Measurements from ENCODE around the gene COIL. TPM values are rescaled to one million over a fixed set of nuclear protein-coding genes. Genes with fewer than 3 reads are reported as not detected.
A peak's percentile ranks its signal among the peaks of the same experiment; 100 is the strongest.

Gene COIL
- total RNA-seq, 2 experiments from 2014 or later: 19.4 to 20.3 TPM

DNA sequence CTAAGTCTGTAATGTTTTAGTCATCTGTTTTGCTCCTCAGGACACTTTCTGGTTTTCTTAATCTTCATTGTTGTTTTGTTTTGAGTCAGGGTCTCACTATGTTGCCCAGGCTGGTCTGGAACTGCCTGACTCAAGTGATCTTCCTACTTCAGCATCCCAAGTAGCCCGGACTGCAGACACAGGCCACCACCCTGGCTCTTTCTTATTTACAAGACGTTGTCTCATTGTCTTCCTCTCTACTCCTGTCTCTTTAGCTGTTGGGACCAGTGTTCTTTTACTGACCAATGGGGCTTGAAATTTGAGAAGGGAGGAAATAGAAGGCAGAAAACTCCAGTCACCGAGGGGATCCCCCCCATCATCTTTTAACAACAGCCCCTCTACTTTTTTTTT lies 18.2 kb upstream of the COIL start:
- H3K36me3 Mint-ChIP-seq (ENCODE audit: low read depth): peaks cover 2% of the 10 kb centered on the region
- Histone ChIP-seq H3K27me3 (ENCODE audit: control insufficient read depth in 1 of 2, insufficient read depth in 2 of 2, low read length in 2 of 2) (no peaks in the 10 kb centered on the region), H3K4me1 (ENCODE audit: insufficient read depth, low read length) (peaks cover 17% of the 10 kb centered on the region), H3K4me3 (ENCODE audit: low read length) (no peak overlapping the region), H3K27ac (ENCODE audit: low read depth in 1 of 2, low read length in 2 of 2) (no peak overlapping the region), H3K9me3 (ENCODE audit: control insufficient read depth in 1 of 2, insufficient read depth in 1 of 2, low read length in 2 of 2) (no peaks in the 10 kb centered on the region), H3K36me3 (ENCODE audit: insufficient read depth, low read length) (no peaks in the 10 kb centered on the region)
- H3K9me3 Mint-ChIP-seq: no peaks in the 10 kb centered on the region
- intact Hi-C loops (cut with DNase I, micrococcal nuclease): loop anchor here (2.0 kb wide), 4 partner anchors 18 to 144 kb away; partner anchors contain the start of genes COIL (in 1 of the 2) and DGKE (in 1 of the 2)
- H3K4me1 Mint-ChIP-seq (ENCODE audit: low read depth): peaks cover 13% of the 10 kb centered on the region
- no peak for TF ChIP-seq CTCF (IDR thresholded peaks at IDR 0.05)
- peak overlapping the region; percentile 73 for H3K27ac Mint-ChIP-seq
- ATAC-seq (ENCODE audit: poor library complexity): no peak
- H3K4me3 Mint-ChIP-seq: peak overlapping the region; percentile 92
- POLR2A ChIA-PET: interaction anchor here (1.6 to 2.1 kb wide), 3 partner anchors 19 to 145 kb away, joined by 3 to 11 read pairs (median 11); partner anchors contain the start of genes AKAP1, COIL and DGKE
- H3K27me3 Mint-ChIP-seq: peaks cover 8% of the 10 kb centered on the region
- no peak for DNase-seq
- CTCF ChIA-PET: interaction anchor here (1.9 to 3.8 kb wide), 2 partner anchors 18 to 106 kb away, joined by 7 to 21 read pairs; partner anchors contain the start of genes AKAP1 and COIL

- POLR2A ChIA-PET: interaction anchor here (0.5 to 2.1 kb wide), 6 partner anchors 18 to 144 kb away, joined by 3 to 11 read pairs (median 6); partner anchors contain the start of genes AKAP1, COIL, DGKE and TRIM25
- ATAC-seq (ENCODE audit: poor library complexity): no peak
These were observed 17.7 kb upstream of the COIL start for GRCh38 chr17:56978441-56979090.

More at GRCh38 chr17:56978441-56979090, 17.7 kb upstream of the COIL start:
- Histone ChIP-seq H3K4me1 (ENCODE audit: insufficient read depth, low read length) (peaks cover 17% of the 10 kb centered on the region), H3K27me3 (ENCODE audit: control insufficient read depth in 1 of 2, insufficient read depth in 2 of 2, low read length in 2 of 2) (no peaks in the 10 kb centered on the region), H3K4me3 (ENCODE audit: low read length) (peak overlapping the region; percentile 72), H3K36me3 (ENCODE audit: insufficient read depth, low read length) (no peaks in the 10 kb centered on the region), H3K27ac (ENCODE audit: low read depth in 1 of 2, low read length in 2 of 2) (no peak overlapping the region), H3K9me3 (ENCODE audit: control insufficient read depth in 1 of 2, insufficient read depth in 1 of 2, low read length in 2 of 2) (no peaks in the 10 kb centered on the region)
- H3K9me3 Mint-ChIP-seq: no peaks in the 10 kb centered on the region
- H3K4me3 Mint-ChIP-seq: peak overlapping the region; percentile 92
- TF ChIP-seq CTCF (IDR thresholded peaks at IDR 0.05): no peak
- CTCF ChIA-PET: interaction anchor here (1.9 to 3.8 kb wide), 2 partner anchors 18 to 106 kb away, joined by 7 to 21 read pairs; partner anchors contain the start of genes AKAP1 and COIL
- intact Hi-C loops (cut with DNase I, micrococcal nuclease): loop anchor here (2.0 kb wide), 4 partner anchors 18 to 144 kb away; partner anchors contain the start of genes COIL (in 1 of the 2) and DGKE (in 1 of the 2)
- H3K27me3 Mint-ChIP-seq: peaks cover 8% of the 10 kb centered on the region
- peak overlapping the region; percentile 73 for H3K27ac Mint-ChIP-seq
- no peaks in the 10 kb centered on the region for H3K36me3 Mint-ChIP-seq (ENCODE audit: low read depth)
- DNase-seq: peak in 3 of 14 experiments; percentile 7 to 25 (median 23)
- peaks cover 13% of the 10 kb centered on the region for H3K4me1 Mint-ChIP-seq (ENCODE audit: low read depth)

Data from CD4-positive, alpha-beta T cell (primary cell).